DND-41 (cell line): ENCODE measurements around the gene CCDC120.

Experiments
- ATAC-seq: fragments of 200-7000 bp; cut with Tn5 transposase; 3 replicates; pipeline ENCODE4 v1.9.1; 2021; ENCODE audit warnings: low read depth; ENCODE audit not compliant: insufficient read depth
- DNase-seq: peaks from one replicate; pipeline ENCODE4 v3.0.0-alpha.2; 2020
- H2AFZ ChIP-seq: 2 replicates; pipeline ENCODE4 v1.6.0; 2012; ENCODE audit warnings: low read depth, low read length
- H3K27ac ChIP-seq: 2 replicates; pipeline ENCODE4 v1.5.1; 2012; ENCODE audit warnings: low read length, inconsistent platforms
- H3K27me3 ChIP-seq: fragments of 200-600 bp; sonication (generic); 2 replicates; pipeline ENCODE4 v1.6.0; 2012; ENCODE audit warnings: low read length, mild to moderate bottlenecking, inconsistent platforms; ENCODE audit not compliant: insufficient read depth, poor library complexity
- H3K36me3 ChIP-seq: 2 replicates; pipeline ENCODE4 v1.5.1; 2012; ENCODE audit warnings: low read length, inconsistent platforms; ENCODE audit not compliant: insufficient read depth
- H3K4me1 ChIP-seq: 2 replicates; pipeline ENCODE4 v1.5.1; 2012; ENCODE audit warnings: mild to moderate bottlenecking, low read length; ENCODE audit not compliant: insufficient read depth
- H3K4me2 ChIP-seq: 2 replicates; pipeline ENCODE4 v1.6.0; 2012; ENCODE audit warnings: mild to moderate bottlenecking, moderate library complexity, low read length, inconsistent platforms; ENCODE audit not compliant: insufficient read depth
- H3K4me3 ChIP-seq, 2 experiments: fragments of 200-600 bp in 1 of 2; shearing (Covaris generic) in 1 of 2; 2 replicates each; pipeline ENCODE4 v1.5.1; 2012 to 2016; ENCODE audit warnings: inconsistent platforms in 2 of 2, low read length in 2 of 2, mild to moderate bottlenecking in 2 of 2, low read depth in 1 of 2, moderate library complexity in 1 of 2
- H3K79me2 ChIP-seq: 2 replicates; pipeline ENCODE4 v1.6.0; 2012; ENCODE audit warnings: low read length, inconsistent platforms; ENCODE audit not compliant: insufficient read depth
- H3K9ac ChIP-seq: 2 replicates; pipeline ENCODE4 v1.6.0; 2012; ENCODE audit warnings: low read depth, mild to moderate bottlenecking, inconsistent platforms, low read length, moderate library complexity
- H3K9me3 ChIP-seq: 2 replicates; pipeline ENCODE4 v1.5.1; 2012; ENCODE audit warnings: low read length, moderate library complexity, mild to moderate bottlenecking, inconsistent platforms; ENCODE audit not compliant: insufficient read depth, severe bottlenecking
- H4K20me1 ChIP-seq: 2 replicates; pipeline ENCODE4 v1.6.0; 2012; ENCODE audit warnings: low read length; ENCODE audit not compliant: insufficient read depth
- EZH2 ChIP-seq: IDR thresholded peaks from 3 replicates; pipeline ENCODE4 v1.6.1; 2012; ENCODE audit warnings: borderline replicate concordance, low read depth, mild to moderate bottlenecking, moderate library complexity, low read length, inconsistent platforms; ENCODE audit not compliant: severe bottlenecking
- TF ChIP-seq, protein P1 (sequence below): IDR thresholded peaks from 2 replicates; pipeline ENCODE4 v1.5.1; 2012; ENCODE audit warnings: borderline replicate concordance, low read length, moderate library complexity, mild to moderate bottlenecking; ENCODE audit not compliant: poor library complexity, severe bottlenecking; ENCODE audit errors: extremely low read depth

CCDC120 gene

DNA sequence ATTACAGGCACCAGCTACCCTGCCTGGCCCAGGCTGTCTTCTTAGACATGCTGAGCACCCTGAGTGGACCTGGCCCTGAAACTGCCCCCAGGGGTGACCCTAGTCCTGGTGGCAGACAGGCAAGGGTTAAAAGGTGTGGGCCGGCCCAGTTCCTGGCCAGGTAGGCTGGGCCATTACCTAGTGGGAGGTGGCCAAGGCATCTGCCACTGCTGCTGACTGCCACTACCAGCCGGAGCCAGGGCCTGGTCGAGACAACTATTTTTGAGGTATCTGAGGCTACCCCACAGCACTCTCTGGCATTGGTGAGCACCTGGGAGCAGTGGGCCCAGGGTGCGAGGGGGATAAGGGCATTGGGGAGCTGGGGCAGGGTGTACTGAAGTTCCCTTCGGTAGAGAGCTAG, at the start of gene CCDC120:
TSS of gene CCDC120 (plus strand) at position 206 of the 400 bp plus-strand sequence. CDS start 3,043 bp downstream, outside the sequence.
- Histone ChIP-seq H3K79me2 (peaks cover 45% of the 10 kb centered on the region), H3K4me2 (no peak within 1 kb of the TSS), H3K27me3 (no peaks in the 10 kb centered on the region), H3K4me1 (peaks cover 22% of the 10 kb centered on the region), H2AFZ (no peak within 1 kb of the TSS), H3K36me3 (peaks cover 13% of the 10 kb centered on the region), H3K9ac (no peak within 1 kb of the TSS), H3K4me3 (no peak within 1 kb of the TSS), H3K27ac (no peak within 1 kb of the TSS), H4K20me1 (no peaks in the 10 kb centered on the region; the same call in 1 of the 2 replicates), H3K9me3 (no peaks in the 10 kb centered on the region)
- DNase-seq (no peak), ATAC-seq (no peak)
- TF ChIP-seq EZH2, result no peak
- TF ChIP-seq, protein P1, sequence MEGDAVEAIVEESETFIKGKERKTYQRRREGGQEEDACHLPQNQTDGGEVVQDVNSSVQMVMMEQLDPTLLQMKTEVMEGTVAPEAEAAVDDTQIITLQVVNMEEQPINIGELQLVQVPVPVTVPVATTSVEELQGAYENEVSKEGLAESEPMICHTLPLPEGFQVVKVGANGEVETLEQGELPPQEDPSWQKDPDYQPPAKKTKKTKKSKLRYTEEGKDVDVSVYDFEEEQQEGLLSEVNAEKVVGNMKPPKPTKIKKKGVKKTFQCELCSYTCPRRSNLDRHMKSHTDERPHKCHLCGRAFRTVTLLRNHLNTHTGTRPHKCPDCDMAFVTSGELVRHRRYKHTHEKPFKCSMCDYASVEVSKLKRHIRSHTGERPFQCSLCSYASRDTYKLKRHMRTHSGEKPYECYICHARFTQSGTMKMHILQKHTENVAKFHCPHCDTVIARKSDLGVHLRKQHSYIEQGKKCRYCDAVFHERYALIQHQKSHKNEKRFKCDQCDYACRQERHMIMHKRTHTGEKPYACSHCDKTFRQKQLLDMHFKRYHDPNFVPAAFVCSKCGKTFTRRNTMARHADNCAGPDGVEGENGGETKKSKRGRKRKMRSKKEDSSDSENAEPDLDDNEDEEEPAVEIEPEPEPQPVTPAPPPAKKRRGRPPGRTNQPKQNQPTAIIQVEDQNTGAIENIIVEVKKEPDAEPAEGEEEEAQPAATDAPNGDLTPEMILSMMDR, result no peak

GRCh38 chrX:49019050-49019449, 39.7 kb upstream of the CCDC120 start:
- Histone ChIP-seq H2AFZ (no peak overlapping the region), H4K20me1 (no peaks in the 10 kb centered on the region), H3K27me3 (no peaks in the 10 kb centered on the region), H3K9me3 (no peaks in the 10 kb centered on the region), H3K4me3 (no peak overlapping the region), H3K27ac (no peak overlapping the region), H3K4me2 (no peak overlapping the region), H3K4me1 (no peaks in the 10 kb centered on the region), H3K36me3 (no peaks in the 10 kb centered on the region), H3K9ac (no peak overlapping the region), H3K79me2 (no peaks in the 10 kb centered on the region)
- DNase-seq, result no peak
- ATAC-seq, result no peak
- no peak for TF ChIP-seq EZH2
- TF ChIP-seq, protein P1, result no peak

DNA sequence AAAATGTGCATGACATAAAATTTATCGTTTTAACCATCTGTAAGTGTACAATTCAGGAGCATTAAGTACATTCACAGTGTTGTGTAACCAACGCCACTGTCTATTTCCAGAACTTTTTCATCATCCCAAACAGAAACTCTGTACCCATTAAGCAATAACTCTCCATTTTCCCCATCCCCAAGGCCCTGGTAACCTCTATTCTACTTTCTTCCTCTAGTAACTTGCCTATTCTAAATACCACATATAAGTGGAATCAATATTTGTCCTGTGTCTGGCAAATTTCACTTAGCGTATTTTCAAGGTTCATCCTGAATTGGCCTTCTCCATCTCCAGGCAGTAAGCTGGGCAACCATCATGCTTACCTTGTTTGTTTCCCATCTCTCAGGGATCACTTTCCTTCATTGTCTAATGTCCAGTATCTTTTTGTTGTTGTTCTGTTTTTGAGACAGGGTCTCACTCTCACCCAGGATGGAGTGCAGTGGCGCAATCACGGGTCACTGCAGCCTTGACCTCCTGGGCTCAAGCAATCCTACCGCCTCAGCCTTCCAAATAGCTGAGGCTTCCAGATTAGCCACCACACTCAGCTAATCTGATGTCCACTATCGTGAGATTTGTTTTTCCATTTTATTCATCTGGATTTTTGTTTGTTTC, 39.1 kb upstream of the CCDC120 start:
- no peak overlapping the region for H3K27ac ChIP-seq
- no peaks in the 10 kb centered on the region for H3K4me1 ChIP-seq
- H3K27me3 ChIP-seq, result no peaks in the 10 kb centered on the region
- TF ChIP-seq, protein P1, result no peak
- H3K4me3 ChIP-seq, result no peak overlapping the region
- no peak for DNase-seq
- H4K20me1 ChIP-seq, result no peaks in the 10 kb centered on the region
- no peak overlapping the region for H2AFZ ChIP-seq
- no peak overlapping the region for H3K4me2 ChIP-seq
- H3K79me2 ChIP-seq, result no peaks in the 10 kb centered on the region
- H3K9me3 ChIP-seq, result no peaks in the 10 kb centered on the region
- H3K36me3 ChIP-seq, result no peaks in the 10 kb centered on the region
- ATAC-seq, result no peak
- no peak overlapping the region for H3K9ac ChIP-seq
